Natural killer cell (primary cell): Measurements from ENCODE around the gene PGPEP1. TPM values are rescaled to one million over a fixed set of nuclear protein-coding genes. Genes with fewer than 3 reads are reported as not detected.
"Not testable (repeated sequence)": the region's sequence is repeated elsewhere in the genome, so short reads cannot be mapped to it uniquely, and the experiment has no call there.

Experiments used
- ATAC-seq, 3 donors: fragments of 150-1000 bp in 2 of 3; fragments of 200-7000 bp in 1 of 3; cut with Tn5 transposase; 1 replicate in 1 of 3; 2 replicates in 2 of 3; pipeline ENCODE4 v1.10.0; 2021; ENCODE audit warnings: mild to moderate bottlenecking in 2 of 3, moderate library complexity in 2 of 3
- DNase-seq, 2 donors: peaks; one replicate each; pipeline versions ENCODE4 v3.0.0 to v3.0.0-alpha.2; 2013 to 2021; ENCODE audit warnings: mixed read lengths in 1 of 2
- H3K27ac ChIP-seq: one replicate; pipeline ENCODE4 v1.5.1; 2013; ENCODE audit warnings: mild to moderate bottlenecking, low read length
- H3K27me3 ChIP-seq: one replicate; pipeline ENCODE4 v1.6.1; 2013; ENCODE audit warnings: low read length; ENCODE audit not compliant: control insufficient read depth, insufficient read depth
- H3K36me3 ChIP-seq: one replicate; pipeline ENCODE4 v1.6.1; 2013; ENCODE audit warnings: low read length; ENCODE audit not compliant: control insufficient read depth, insufficient read depth
- H3K4me1 ChIP-seq: one replicate; pipeline ENCODE4 v1.6.1; 2013; ENCODE audit warnings: low read length; ENCODE audit not compliant: control insufficient read depth, insufficient read depth
- H3K4me3 ChIP-seq: one replicate; pipeline ENCODE4 v1.5.1; 2013; ENCODE audit warnings: low read length
- H3K9me3 ChIP-seq: one replicate; pipeline ENCODE4 v1.6.1; 2013; ENCODE audit warnings: low read length; ENCODE audit not compliant: control insufficient read depth, insufficient read depth
- H3K27ac Mint-ChIP-seq, 2 donors: one replicate each; pipeline ENCODE4 v1.8.0; 2022; ENCODE audit warnings: mild to moderate bottlenecking in 2 of 2, mixed read lengths in 2 of 2, moderate library complexity in 1 of 2
- H3K27me3 Mint-ChIP-seq, 2 donors: one replicate each; pipeline ENCODE4 v1.8.0; 2022; ENCODE audit warnings: low read depth in 2 of 2, mixed read lengths in 2 of 2
- H3K36me3 Mint-ChIP-seq: one replicate; pipeline ENCODE4 v1.8.0; 2022; ENCODE audit warnings: mixed read lengths
- H3K4me1 Mint-ChIP-seq, 2 donors: one replicate each; pipeline ENCODE4 v1.8.0; 2022; ENCODE audit warnings: mixed read lengths in 2 of 2
- H3K4me3 Mint-ChIP-seq: one replicate; pipeline ENCODE4 v1.8.0; 2022; ENCODE audit warnings: mild to moderate bottlenecking, moderate library complexity, mixed read lengths
- H3K9me3 Mint-ChIP-seq, 2 donors: one replicate each; pipeline ENCODE4 v1.8.0; 2022; ENCODE audit warnings: mixed read lengths in 2 of 2
- WGBS: methylation state at CpG from one replicate; pipeline ENCODE4 v1.1.7; 2013; ENCODE audit warnings: missing lambda C conversion rate; ENCODE audit not compliant: insufficient coverage; 5-methylcytosine and 5-hydroxymethylcytosine counted together
- intact Hi-C: fragments of 100-400 bp; cut with micrococcal nuclease; formaldehyde crosslinking; loops from one replicate; pipeline ENCODE4 v1.14.2; 2022
- total RNA-seq, 4 donors: library from RNA; stranded (reverse); fragments of 120-200 nt in 1 of 4; gene quantifications; one replicate each; pipeline versions ENCODE4 v1.2.3 to v1.2.4, GENCODE V29; 2013 to 2022
- TF ChIP-seq, protein P1 (sequence below): fragments of 200-600 bp; IDR thresholded peaks from one replicate; pipeline ENCODE4 v1.8.0; 2022; ENCODE audit warnings: antibody characterized with exemption

PGPEP1 gene
- total RNA-seq, 3 donors from 2014 or later (not counting 1 experiment from before 2014, with no cell fraction given): 69.1 to 73.3 (median 71.0) TPM

- H3K36me3 Mint-ChIP-seq: no peaks in the 10 kb centered on the region
- no peak for ATAC-seq
Measured at GRCh38 chr19:18344582-18344950, 4.2 kb downstream of the PGPEP1 start.

GRCh38 chr19:18345296-18345695 lies 4.9 kb downstream of the PGPEP1 start:
- no peaks in the 10 kb centered on the region for H3K36me3 Mint-ChIP-seq
- intact Hi-C loops: no loop called here

More at GRCh38 chr19:18344582-18344950, 4.2 kb downstream of the PGPEP1 start:
- Histone ChIP-seq H3K4me3 (no peak overlapping the region), H3K27ac (no peak overlapping the region), H3K36me3 (peaks cover 7% of the 10 kb centered on the region), H3K9me3 (no peaks in the 10 kb centered on the region), H3K27me3 (no peaks in the 10 kb centered on the region), H3K4me1 (peaks cover 20% of the 10 kb centered on the region)
- Mint-ChIP-seq H3K4me3 (no peak overlapping the region), H3K27ac (no peak overlapping the region), H3K27me3 (no peaks in the 10 kb centered on the region), H3K4me1 (peaks cover 27 to 35% of the 10 kb centered on the region in 2 donors), H3K9me3 (no peaks in the 10 kb centered on the region)
- no peak for DNase-seq
- TF ChIP-seq, protein P1, sequence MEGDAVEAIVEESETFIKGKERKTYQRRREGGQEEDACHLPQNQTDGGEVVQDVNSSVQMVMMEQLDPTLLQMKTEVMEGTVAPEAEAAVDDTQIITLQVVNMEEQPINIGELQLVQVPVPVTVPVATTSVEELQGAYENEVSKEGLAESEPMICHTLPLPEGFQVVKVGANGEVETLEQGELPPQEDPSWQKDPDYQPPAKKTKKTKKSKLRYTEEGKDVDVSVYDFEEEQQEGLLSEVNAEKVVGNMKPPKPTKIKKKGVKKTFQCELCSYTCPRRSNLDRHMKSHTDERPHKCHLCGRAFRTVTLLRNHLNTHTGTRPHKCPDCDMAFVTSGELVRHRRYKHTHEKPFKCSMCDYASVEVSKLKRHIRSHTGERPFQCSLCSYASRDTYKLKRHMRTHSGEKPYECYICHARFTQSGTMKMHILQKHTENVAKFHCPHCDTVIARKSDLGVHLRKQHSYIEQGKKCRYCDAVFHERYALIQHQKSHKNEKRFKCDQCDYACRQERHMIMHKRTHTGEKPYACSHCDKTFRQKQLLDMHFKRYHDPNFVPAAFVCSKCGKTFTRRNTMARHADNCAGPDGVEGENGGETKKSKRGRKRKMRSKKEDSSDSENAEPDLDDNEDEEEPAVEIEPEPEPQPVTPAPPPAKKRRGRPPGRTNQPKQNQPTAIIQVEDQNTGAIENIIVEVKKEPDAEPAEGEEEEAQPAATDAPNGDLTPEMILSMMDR: no peak
- 85% methylated on average over 13 of the region's 13 CpGs for WGBS
- intact Hi-C loops: no loop called here

GRCh38 chr19:18346091-18346490 lies 5.7 kb downstream of the PGPEP1 start:
- Histone ChIP-seq H3K27ac (no peak overlapping the region), H3K27me3 (no peaks in the 10 kb centered on the region), H3K4me1 (peaks cover 8% of the 10 kb centered on the region), H3K36me3 (peaks cover 7% of the 10 kb centered on the region), H3K9me3 (no peaks in the 10 kb centered on the region), H3K4me3 (no peak overlapping the region)
- no peaks in the 10 kb centered on the region for H3K27me3 Mint-ChIP-seq
- H3K36me3 Mint-ChIP-seq: no peaks in the 10 kb centered on the region
- peaks cover 23 to 27% of the 10 kb centered on the region in 2 donors for H3K4me1 Mint-ChIP-seq
- WGBS: 84% methylated on average over 8 of the region's 8 CpGs
- TF ChIP-seq, protein P1: no peak
- peak overlapping the region; percentile 3 to 12 for H3K27ac Mint-ChIP-seq
- no peak for DNase-seq
- intact Hi-C loops: no loop called here
- ATAC-seq: no peak
- H3K4me3 Mint-ChIP-seq: peak overlapping the region; percentile 3
- no peaks in the 10 kb centered on the region for H3K9me3 Mint-ChIP-seq

More at GRCh38 chr19:18345296-18345695, 4.9 kb downstream of the PGPEP1 start:
- Mint-ChIP-seq H3K4me3 (peak overlapping the region; percentile 17), H3K27ac (peak overlapping the region in 1 of 2 donors; percentile 53), H3K4me1 (peaks cover 24 to 29% of the 10 kb centered on the region in 2 donors), H3K27me3 (no peaks in the 10 kb centered on the region), H3K9me3 (no peaks in the 10 kb centered on the region)
- WGBS: 95% methylated on average over 5 of the region's 6 CpGs
- H3K9me3 ChIP-seq: no peaks in the 10 kb centered on the region
- ATAC-seq (no peak), DNase-seq (no peak)
- no peak overlapping the region for H3K27ac ChIP-seq
- TF ChIP-seq, protein P1: no peak
- peaks cover 7% of the 10 kb centered on the region for H3K36me3 ChIP-seq
- H3K4me1 ChIP-seq: peaks cover 13% of the 10 kb centered on the region
- H3K4me3 ChIP-seq: no peak overlapping the region
- no peaks in the 10 kb centered on the region for H3K27me3 ChIP-seq

DNA sequence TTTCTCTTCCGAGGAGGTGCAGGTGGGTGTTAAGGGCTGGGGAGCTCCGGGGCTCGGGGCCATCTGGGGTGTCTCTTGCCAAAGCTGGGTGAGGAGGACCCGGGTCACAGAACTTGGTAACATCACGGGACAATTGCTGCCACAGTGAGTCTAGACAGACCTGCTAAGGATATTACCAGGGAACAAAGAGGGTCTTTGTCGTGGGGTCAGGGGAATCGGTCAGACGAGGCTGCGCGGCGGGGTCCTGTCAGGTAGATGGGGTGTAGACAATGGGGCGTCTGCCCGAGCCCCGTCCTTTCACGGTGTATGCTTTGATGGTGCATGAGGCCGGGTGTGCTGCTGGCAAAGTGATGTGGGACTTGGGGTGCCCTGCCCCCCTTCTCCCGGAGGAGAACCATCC lies 7.8 kb downstream of the PGPEP1 start:
- H3K27me3 ChIP-seq: no peaks in the 10 kb centered on the region
- intact Hi-C loops: no loop called here
- Mint-ChIP-seq H3K27me3 (no peaks in the 10 kb centered on the region), H3K4me1 (peaks cover 14 to 22% of the 10 kb centered on the region in 2 donors), H3K36me3 (no peaks in the 10 kb centered on the region), H3K9me3 (no peaks in the 10 kb centered on the region), H3K4me3 (no peak overlapping the region), H3K27ac (peak overlapping the region in 1 of 2 donors; percentile 12)
- H3K36me3 ChIP-seq: peaks cover 6% of the 10 kb centered on the region
- TF ChIP-seq, protein P1: no peak
- no peak overlapping the region for H3K27ac ChIP-seq
- no peaks in the 10 kb centered on the region for H3K9me3 ChIP-seq
- DNase-seq (no peak), ATAC-seq (no peak)
- no peak overlapping the region for H3K4me3 ChIP-seq
- 97% methylated on average over 17 of the region's 17 CpGs for WGBS
- no peaks in the 10 kb centered on the region for H3K4me1 ChIP-seq

DNA sequence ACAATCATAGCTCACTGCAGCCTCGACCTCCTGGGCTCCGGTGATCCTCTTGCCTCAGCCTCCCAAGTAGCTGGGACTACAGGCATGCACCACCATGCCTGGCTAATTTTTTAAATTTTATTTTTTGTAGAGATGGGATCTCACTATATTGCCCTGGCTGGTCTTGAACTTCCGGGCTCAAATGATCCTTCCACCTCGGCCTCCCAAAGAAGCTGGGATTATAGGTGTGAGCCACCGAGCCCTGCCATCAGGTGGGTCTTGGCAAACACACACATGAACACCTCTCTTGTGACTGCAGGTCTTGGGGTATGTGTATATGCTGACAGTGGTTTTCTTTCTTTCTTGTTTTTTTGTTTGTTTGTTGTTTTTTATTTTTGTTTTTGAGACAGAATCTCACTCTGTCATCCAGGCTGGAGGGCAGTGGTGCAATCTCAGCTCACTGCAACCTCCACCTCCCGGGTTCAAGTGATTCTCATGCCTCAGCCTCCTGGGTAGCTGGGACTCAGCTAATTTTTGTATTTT lies 8.5 kb downstream of the PGPEP1 start:
- not testable (repeated sequence) for H3K36me3 Mint-ChIP-seq
- 96% methylated on average over 6 of the region's 6 CpGs for WGBS

More for the DNA sequence above, 8.5 kb downstream of the PGPEP1 start:
- intact Hi-C loops: loop anchor here (1.0 kb wide), 1 partner anchor 61 kb away; no protein-coding TSS in a partner anchor
- not testable (repeated sequence) for H3K4me3 Mint-ChIP-seq, H3K36me3 ChIP-seq, ATAC-seq, H3K4me1 ChIP-seq, H3K9me3 ChIP-seq, H3K9me3 Mint-ChIP-seq, H3K27me3 ChIP-seq, H3K27ac Mint-ChIP-seq, H3K27me3 Mint-ChIP-seq, H3K27ac ChIP-seq, DNase-seq, H3K4me3 ChIP-seq
- peaks cover 14 to 22% of the 10 kb centered on the region in 2 donors for H3K4me1 Mint-ChIP-seq
